GM12892 (cell line): ENCODE measurements around the gene CCND1.

Source experiments
- DNase-seq: peaks from one replicate; pipeline ENCODE4 v3.0.0; 2011; ENCODE audit not compliant: insufficient read length
- FAIRE-seq: peaks from 2 replicates; lab custom pipeline; 2011; peaks lifted over from hg19 to GRCh38; lab: Jason Lieb, UNC
- POLR2A ChIP-seq: IDR thresholded peaks from 2 replicates; pipeline ENCODE4 v1.6.1; 2011; ENCODE audit warnings: low read depth, low read length, control low read depth
- POLR2AphosphoS5 ChIP-seq: IDR thresholded peaks from 2 replicates; pipeline ENCODE4 v1.6.1; 2011; ENCODE audit warnings: low read depth, low read length, control low read depth
- TAF1 ChIP-seq: IDR thresholded peaks from 2 replicates; pipeline ENCODE4 v1.6.1; 2011; ENCODE audit warnings: low read depth, mild to moderate bottlenecking, control low read depth, low read length, borderline replicate concordance

Gene CCND1

DNA sequence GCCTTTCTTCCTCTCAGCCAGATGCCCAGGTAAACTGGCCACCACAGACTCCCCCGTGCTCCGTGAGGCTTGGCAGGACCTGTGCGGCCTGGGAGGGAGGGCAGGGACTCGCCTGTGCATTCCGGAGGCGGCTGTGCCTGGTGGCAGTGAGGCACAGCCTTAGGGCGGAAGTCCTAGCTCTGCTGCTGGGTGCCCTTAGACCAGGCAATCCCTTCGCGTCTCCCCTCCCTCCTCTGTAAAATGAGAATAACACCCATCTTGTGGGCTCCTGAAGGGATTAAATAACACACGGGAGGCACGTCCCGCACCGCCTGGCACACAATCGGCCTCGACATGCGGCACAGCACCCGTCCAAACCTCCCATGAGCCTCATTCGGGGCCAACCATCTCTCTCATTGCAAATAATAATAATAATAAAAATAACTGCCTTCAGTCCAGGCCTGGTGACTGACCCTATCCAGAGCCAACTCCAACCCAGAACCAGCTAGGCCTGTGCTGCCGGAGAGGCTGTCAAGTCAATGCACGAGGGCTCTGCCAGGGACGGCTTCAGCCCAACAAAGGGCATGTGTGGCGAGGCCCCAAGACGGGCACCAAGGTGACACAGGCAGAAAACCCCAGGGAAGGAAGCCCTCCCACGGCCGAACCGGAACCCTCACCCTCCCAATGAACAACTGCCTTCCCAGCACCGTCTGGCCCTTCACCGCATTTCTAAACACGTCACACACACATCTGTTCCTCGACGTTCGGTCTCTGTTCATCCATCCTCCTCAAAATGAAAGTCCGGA lies 26.0 kb downstream of the CCND1 start:
- DNase-seq (no peak), FAIRE-seq (no peak)
- TF ChIP-seq POLR2AphosphoS5, result no peak
- TF ChIP-seq TAF1, result no peak
- TF ChIP-seq POLR2A, result no peak

DNA sequence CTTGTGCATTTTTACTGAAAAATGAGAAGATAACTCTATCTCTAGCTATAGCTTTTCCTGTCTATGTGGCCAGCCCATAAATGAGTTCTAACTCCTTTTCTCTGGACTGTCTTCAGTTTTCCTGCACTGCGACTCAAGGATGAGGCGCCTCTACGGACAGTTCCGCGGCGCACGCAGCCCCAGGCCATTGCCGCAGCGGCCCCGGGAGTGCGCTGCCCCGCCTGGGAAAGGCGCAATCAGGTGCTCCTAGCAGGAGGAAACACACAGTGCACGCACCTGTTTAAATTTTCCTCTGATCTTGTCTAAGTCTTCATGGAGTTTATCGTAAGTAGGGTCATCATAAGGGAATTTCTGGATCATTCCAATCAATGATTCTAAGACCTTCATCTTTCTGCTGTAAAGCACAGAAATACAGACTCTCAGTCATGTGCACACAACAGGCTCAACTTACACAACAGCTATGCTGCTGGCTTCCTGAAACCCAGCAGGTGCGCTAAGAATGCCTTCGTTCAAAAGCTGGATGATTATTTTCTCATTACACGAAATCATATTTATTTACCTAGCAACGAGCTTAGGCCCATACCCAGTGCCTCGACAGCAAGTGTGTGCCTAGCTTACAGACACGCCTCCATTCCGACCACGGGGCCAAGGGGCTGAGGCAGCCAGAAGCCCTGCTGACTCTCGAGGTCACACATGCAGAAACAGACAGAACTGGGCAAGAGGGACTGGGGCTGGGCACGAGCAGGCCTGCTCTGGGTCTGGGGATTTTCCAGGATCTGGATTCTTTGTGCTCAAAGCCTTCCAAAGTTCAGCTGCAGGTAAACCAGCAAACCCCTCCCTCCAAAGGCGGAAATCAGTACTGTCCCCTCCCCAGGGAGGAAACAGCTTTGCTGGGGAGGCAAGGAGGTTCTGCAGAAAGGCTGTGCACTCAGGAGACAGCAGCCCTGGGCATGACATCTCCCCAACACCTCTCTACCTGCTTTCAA lies 27.0 kb downstream of the CCND1 start:
- DNase-seq (no peak), FAIRE-seq (no peak)
- TF ChIP-seq POLR2A, result peak; percentile 43; the same call in 1 of the 2 replicates
- no peak for TF ChIP-seq TAF1
- TF ChIP-seq POLR2AphosphoS5, result no peak

DNA sequence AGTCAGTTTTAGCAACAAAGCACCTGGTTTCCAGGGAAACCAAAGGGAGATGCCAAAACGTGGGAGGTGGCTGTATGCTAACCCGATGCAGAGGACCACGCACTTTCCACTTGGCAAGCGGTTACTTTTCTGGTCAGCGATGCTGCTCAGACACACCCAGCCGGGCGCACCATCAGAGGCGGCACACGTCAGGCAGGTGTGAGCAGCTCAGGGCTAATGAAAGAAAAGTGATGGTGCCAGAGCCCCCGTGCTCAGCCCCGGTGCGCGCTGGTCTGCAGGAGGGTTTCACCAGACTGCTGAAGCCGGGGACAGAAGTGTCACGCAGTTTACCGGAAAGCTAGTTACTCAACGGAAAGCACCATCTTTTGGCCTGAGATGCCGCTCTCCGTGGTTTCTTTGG lies 28.5 kb downstream of the CCND1 start:
- FAIRE-seq, result no peak
- DNase-seq, result no peak
- TF ChIP-seq TAF1, result no peak
- TF ChIP-seq POLR2AphosphoS5, result no peak
- TF ChIP-seq POLR2A, result no peak

DNA sequence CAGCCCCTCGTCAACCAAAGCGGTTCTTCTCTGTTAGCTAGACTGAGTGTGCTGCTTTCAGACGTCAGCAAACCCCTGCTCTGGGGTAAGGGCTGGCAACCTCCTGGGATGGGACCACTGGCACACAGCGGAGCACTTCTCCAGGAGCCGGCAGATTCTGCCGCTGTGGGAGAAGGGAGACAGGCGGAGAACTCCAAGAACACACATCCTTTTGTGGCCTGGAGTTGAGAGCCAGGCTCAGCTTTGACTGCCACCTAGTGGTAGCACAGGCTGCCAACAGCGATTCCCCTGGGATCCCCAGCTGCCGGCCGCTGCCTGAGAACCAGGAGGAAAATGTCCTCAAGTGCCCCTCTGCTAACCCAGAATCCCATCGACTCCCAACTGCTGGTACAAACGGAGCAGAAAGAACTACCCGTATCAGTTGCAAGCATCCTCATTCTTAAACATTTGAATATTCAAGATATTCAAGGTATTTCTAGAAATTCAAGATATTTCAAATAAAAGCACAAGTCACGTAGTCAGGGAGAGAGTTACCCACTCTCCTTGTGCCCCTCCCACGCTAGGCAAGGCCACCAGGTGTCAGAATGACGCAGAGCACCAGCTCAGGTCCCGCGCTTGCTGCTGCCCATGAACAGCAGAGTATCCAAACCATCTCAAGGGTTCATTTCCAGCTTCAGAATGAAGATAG lies 29.3 kb downstream of the CCND1 start:
- peak; percentile 90 for FAIRE-seq
- DNase-seq, result peak; percentile 79
- TF ChIP-seq POLR2AphosphoS5 (0 out of 2 replicates have a peak, but pooled peaks have one; percentile 44), POLR2A (peak; percentile 36; the same call in 1 of the 2 replicates), TAF1 (no peak)

DNA sequence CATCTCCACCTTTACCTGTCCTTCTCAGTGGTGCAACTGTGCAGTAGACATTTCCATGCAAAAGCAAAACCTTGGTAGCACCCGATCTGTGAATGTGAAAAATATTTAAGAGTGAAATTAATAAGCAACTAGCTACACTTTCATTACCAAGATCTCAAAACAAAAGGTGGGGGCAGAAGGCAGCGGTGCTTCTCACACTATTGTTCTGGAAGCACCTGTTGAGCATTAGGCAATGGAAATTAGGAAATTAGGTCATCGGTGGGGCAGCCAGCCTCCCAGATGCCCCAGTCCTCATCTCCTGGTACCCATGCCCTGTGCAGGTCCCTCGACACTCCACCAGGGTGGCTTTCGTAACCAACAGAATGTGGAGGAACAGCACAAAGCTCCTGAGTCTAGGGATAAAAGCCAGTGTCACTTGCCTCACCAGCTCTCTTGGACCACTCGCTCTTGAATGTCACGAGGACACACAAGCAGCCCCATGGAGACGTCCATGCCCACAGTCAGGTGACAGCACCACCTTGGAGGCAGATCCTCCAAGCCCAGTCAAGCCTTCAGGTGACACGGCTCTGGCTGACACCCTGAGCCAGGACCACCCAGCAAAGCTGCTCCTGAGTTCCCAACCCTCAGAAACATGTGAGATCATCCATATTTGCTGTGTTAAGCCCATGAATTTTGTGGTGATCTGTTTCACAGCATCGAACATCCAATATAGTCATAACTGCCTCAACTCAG lies 30.9 kb downstream of the CCND1 start:
- TF ChIP-seq POLR2AphosphoS5 (no peak), POLR2A (no peak), TAF1 (no peak)
- FAIRE-seq, result no peak
- no peak for DNase-seq

DNA sequence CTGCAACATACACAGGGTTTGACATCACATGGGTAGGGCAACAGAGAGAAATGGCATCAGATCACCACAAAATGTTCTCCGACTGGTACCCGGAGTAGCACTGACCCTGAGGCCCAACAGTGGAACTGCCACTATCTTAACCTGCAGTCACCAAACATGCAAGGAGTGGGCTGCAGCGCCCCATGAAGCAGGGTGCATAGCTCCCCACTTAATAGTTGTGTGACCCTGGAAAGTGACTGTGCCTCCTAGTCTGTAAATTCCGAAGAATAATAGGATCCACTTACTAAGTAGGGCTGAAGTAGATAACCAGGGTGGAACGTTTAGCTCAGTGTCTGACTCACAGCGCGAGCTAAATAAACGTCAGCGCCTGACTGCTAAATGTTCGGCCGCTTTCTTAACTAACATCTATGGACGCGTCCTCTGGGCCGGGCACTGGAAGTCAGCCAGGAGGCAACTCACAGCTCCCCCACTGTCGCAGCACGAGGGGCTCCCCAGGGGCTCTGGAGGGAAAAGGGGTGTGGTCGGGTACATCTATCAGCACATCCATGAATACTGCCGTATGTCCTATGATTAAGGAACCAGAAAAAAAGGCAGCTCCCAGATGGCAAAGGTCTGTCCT lies 33.4 kb downstream of the CCND1 start:
- FAIRE-seq (peak; percentile 64), DNase-seq (no peak)
- no peak for TF ChIP-seq POLR2A
- TF ChIP-seq TAF1, result no peak
- TF ChIP-seq POLR2AphosphoS5, result no peak

DNA sequence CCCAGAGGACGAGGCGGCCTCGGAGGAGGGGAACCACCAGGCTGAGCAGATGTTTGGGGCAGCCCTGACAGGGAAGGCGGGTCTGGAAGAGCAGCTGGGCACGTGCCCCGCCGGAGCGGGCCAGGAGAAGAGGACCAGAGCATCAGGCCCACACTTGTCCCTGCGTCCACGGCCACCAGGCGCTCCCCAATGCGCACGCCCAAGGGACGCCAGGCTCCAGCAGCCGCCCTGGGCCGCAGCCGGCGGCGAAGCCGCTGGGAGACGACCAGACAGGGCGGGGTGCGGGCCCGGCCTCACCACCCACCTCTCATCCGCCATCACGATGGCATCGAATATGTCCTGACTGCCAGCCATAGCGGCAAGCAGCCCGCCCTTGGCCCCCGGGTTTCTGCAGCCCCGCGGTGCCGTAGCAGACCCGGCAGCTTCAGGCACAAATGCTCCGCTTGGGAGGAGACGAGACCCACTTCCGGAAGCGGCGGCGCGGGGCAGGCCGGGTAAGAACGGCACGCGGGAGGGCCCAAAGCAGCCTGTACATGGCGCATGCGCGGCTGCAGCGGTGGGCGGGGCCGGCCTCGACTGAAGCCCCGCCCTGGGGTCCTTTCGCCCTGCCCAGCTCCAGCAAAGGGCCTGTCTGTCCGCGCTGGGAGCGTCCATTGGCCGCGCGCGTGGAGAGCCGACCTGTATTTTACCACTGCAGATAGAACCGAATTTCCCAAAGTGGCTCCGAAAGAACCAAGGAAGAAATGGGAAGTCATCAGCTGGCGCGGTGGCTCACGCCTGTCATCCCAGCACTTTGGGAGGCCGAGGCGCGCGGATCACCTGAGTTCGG lies 34.1 kb downstream of the CCND1 start, which contains the start of gene LTO1:
Gene LTO1 (minus strand): TSS at position 468 of the 829 bp plus-strand sequence. CDS start 114 bp downstream, at position 354.
- DNase-seq (peak; percentile 96), FAIRE-seq (peak; percentile 100)
- peak; percentile 92 for TF ChIP-seq POLR2AphosphoS5
- TF ChIP-seq TAF1, result peak; percentile 96
- peak; percentile 96 for TF ChIP-seq POLR2A

DNA sequence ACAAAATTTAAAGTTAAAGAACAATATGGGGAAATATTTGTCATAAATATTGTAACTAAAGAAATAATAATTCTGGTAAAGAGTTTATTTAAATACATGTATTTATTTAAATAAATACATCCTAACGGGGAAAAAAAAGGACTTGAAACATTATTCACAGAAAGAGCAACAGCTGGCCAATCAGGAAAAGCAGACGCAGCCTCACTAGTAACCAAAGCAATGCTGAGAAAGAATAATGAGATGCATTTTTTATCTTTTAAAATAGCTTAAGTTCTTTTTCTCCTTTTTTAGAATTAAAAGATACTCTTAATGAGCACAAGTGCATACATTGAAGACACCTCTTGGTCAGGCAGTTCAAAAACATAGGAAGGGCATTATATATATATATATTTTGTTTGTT lies 36.8 kb downstream of the CCND1 start:
- DNase-seq (no peak), FAIRE-seq (no peak)
- TF ChIP-seq TAF1, result no peak
- no peak for TF ChIP-seq POLR2AphosphoS5
- TF ChIP-seq POLR2A, result no peak

DNA sequence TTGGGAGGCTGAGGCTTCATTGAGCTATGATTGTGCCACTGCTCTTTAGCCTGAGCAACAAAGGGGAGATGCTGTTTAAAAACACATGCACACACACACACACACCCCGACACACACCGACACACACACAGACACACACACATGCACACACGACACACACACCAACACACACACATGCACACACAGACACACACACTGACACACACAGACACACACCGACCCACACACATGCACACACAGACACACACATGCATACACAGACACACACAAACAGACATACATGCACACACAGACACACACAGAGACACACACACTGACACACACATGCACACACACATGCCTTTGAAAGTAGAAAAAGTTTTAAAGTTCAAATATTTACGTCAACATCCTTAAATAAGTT lies 39.7 kb downstream of the CCND1 start:
- TF ChIP-seq TAF1 (no peak), POLR2AphosphoS5 (no peak), POLR2A (no peak)
- DNase-seq (no peak), FAIRE-seq (no peak)
